ENCODE measurements around the gene GDF11.

The GDF11 gene

DNA sequence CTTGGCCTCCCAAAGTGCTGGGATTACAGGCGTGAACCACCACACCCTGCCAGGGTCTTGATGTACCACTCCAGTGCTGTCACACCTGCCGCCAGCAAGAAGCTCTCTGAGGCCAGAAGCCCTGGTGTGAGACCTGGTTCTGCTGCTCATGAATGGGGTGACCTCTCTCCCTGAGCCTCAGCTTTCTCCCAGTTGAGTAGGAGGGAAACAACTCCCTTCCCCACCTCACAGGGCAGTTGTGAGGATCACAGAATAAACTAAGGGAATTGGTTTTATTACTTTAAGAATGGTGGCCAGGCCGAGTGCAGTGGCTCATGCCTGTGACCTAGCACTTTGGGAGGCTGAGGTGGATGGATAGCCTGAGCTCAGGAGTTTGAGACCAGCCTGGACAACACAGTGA is 8.3 kb upstream of the GDF11 start:
- no peak for TF ChIP-seq CTCF (IDR thresholded peaks at IDR 0.05)

DNA sequence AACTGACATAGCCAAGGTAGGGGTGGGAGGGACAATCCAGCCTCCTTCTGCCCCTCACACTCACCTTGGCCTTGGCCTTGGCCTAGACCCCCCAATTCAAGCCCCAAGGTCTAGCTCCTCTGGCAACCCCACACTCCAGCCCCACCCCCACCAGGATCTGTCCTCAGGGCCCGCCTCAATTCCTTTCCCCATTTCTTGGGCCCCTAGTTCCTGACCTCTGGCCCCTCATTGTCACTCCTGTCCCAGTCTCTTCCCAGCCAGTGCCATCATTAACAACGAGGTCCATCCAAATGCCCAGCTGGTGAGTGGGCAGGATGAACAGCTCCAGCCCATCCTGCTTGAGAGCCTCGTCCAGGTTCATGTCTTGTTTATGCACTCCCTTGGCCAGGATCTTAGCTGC is 6.8 kb upstream of the GDF11 start:
- TF ChIP-seq CTCF (IDR thresholded peaks at IDR 0.05) = no peak

- TF ChIP-seq CTCF (IDR thresholded peaks at IDR 0.05) = peak; percentile 69
Measured at GRCh38 chr12:55736780-55737580, 5.9 kb upstream of the GDF11 start.

GRCh38 chr12:55737581-55738122 is 5.3 kb upstream of the GDF11 start:
- no peak for TF ChIP-seq CTCF (IDR thresholded peaks at IDR 0.05)

DNA sequence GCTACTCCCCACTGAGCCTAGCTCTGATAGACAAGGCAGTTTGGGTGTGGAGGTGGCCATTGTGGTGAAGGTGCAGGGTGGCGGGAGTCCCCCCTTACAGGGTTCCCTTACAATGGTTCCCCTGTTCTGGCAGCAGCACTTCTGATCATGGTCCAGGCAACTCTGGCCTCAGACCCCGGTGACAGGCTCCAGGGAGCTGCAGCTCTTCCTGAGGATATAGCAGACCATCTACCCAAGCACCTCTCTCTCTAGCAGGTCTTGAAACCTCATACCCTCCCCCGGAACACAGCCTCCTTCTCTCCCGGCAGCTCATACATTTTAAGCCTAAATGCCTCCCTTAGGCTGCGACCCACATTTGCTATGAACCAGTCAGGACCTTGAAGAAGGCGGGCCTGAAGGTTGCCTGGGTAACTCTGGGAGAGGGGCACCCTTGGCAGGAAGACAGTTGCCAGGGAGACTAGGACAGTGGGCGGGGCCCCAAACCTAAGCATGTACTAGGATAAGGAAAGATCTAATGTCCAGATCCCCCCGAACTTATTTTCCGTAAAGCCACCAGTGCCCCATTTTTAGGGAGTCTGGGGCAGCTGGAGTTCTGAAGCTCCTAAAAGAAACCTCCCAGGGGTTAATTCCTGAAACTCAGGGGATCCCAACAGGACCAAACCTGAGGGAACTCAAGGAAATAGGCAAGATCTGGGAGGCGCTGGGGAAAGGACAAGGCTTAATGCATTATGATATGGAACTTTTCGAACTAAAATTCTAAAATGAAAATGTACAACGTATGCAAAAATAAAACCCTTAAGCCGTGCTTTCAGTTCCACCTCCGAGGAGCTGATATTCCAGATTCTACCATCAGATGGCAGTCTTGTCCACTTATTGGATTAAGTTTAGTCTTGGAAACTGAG is 4.5 kb upstream of the GDF11 start:
- peak; percentile 77 for TF ChIP-seq CTCF (IDR thresholded peaks at IDR 0.05)

DNA sequence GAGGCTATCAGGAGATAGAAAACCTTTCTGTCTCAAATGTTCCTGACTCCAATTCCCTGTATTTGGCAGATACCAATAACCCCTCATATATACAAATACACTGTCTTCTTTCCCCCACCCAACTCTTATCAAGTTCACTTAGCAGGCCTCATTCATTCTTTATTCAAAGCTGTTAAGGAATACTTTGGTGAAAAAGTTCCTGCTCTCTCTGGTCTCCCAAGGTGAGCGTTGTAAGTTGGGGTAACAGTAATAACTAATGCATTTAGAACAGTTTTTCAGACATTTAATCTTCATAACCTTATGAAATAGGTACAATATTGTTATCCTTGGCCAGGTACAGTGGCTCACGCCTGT is 3.9 kb upstream of the GDF11 start:
- TF ChIP-seq CTCF (IDR thresholded peaks at IDR 0.05) = peak; percentile 0; the same call in 1 of the 2 replicates

- no peak for TF ChIP-seq CTCF (IDR thresholded peaks at IDR 0.05)
Measured at GRCh38 chr12:55741931-55742680, 816 bp upstream of the GDF11 start.
